Activated T-helper 1 cell treated with anti-CD3 and anti-CD28 coated beads, Interleukin-2, amount 50 U/mL, for 16 hours (primary cell): ENCODE data around the gene GMDS.
"Not testable (repeated sequence)": the region's sequence is repeated elsewhere in the genome, so short reads cannot be mapped to it uniquely, and the experiment has no call there.

Experiments used
- DNase-seq, 2 donors: peaks; one replicate each; pipeline ENCODE4 v3.0.0-alpha.2; 2020; ENCODE audit warnings: low read depth in 1 of 2, low spot score in 1 of 2

GMDS gene

DNA sequence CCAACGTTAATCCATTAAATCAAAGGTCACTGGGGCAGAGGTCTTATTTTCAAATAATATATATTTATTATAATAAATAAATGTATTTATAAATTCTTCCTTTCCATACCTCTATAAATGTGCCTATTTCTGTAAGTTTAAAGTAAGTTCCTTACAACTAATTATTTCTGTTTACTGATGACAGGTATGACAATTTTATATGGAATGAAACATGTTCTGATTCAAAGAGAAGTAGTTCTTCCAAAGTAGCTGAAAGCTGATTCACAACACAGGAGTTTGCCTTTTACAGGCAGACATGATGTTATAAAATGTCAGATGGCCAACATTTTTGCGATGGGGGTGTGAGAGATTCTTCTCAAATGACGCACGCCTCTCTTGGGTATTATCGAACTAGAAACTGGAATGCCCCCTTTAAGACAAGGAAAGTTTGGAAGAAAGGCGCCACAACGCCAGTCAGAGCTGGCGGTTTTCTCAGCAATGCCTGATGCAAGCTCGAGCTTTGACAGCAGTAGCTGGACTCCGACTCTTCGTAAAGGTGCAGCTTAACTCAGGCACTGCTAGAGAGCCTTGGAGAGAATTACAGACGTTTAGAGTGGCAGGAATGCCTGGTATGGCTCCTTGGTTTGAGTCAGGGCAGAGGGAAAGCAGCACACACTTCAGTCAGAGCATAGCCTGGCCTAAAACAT lies 543.6 kb downstream of the GMDS start:
- no peak for DNase-seq

DNA sequence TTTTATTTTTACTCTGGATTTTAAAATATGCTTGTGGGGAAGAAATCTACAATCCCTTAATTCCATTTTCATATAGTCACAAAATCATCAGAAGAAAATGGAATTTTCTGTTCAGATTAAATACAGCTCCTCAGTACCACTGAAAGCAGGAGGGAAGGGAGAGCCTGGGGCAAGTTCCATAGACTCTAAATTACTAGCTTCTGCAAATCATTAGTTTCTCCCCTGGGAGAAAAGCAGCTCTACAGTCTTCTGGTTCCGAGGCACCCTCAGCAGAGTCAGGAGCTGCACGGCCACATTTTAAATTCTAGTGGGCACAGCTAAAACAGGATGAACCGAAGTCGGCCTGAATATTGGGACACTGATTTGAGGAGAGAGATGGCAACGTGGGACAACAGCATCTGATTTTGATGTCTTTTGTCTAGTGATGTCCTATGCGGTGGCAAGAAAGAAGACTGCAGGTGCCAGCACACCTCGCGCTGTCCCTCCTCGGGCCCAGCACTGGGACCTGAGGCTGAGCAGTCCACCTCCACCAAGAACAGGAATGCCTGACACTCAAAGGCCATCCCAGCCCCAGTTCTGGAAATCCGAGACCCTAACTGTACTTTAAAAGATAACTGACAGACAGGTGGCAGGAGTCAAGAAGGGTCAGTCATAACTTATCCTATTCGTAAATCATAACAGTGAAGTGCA lies 545.0 kb downstream of the GMDS start:
- no peak for DNase-seq

- no peak for DNase-seq
Measured at GRCh38 chr6:1698527-1698926, 546.9 kb downstream of the GMDS start.

GRCh38 chr6:1697688-1698351 lies 547.6 kb downstream of the GMDS start:
- no peak for DNase-seq

- DNase-seq, result no peak
Measured at GRCh38 chr6:1696463-1696850, 548.9 kb downstream of the GMDS start.

- DNase-seq, result no peak
Measured at GRCh38 chr6:1695546-1696462, 549.6 kb downstream of the GMDS start.

DNA sequence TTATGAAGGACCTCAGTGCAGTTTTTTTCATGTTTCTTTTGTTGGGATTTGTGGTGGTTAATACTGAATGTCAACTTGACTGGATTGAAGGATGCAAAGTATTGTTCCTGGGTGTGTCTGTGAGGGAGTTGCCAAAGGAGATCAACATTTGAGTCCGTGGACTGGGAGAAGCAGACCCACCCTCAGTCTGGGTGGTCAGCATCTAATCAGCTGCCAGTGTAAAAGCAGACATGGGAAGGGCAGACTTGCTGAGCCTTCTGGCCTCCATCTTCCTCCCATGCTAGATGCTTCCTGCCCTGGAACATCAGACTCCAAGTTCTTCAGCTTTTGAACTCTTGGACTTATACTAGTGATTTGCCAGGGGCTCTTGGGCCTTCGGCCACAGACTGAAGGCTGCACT lies 553.6 kb downstream of the GMDS start:
- not testable (repeated sequence) for DNase-seq

DNA sequence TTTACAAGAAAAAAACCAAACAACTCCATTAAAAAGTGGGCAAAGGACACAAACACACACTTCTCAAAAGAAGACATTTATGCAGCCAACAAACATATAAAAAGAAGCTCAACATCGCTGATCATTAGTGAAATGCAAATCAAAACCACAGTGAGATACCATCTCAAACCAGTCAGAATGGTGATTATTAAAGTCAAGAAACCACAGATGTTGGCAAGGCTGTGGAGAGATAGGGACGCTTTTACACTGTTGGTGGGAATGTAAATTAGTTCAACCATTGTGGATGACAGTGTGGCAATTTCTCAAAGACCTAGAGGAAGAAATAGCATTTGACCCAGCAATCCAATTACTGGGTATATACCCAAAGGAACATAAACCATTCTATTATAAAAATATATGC lies 554.7 kb downstream of the GMDS start:
- not testable (repeated sequence) for DNase-seq

- DNase-seq, result no peak
Measured at GRCh38 chr6:1689141-1689540, 556.3 kb downstream of the GMDS start.

- no peak for DNase-seq
Measured at GRCh38 chr6:1688396-1688795, 557.0 kb downstream of the GMDS start.

DNA sequence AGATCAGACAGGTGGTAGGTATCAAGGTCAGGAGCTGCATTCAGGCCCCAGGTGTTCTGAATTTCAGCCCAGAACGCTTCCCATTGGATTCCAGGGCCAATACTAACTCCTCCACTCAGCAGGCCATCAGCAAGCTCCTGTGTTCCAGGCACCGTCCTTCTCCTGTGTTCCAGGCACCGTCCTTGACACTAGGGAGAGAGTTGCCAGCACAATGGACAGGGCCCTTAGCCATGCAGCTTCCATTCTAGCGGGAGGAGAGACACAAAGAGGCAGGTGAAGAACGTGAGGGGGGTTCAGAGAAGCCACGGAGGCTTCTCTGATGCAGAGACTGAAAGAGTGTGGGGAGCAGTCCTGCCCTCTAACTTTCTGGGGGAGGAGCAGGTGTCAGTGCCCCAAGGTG lies 558.0 kb downstream of the GMDS start:
- DNase-seq, result no peak

DNA sequence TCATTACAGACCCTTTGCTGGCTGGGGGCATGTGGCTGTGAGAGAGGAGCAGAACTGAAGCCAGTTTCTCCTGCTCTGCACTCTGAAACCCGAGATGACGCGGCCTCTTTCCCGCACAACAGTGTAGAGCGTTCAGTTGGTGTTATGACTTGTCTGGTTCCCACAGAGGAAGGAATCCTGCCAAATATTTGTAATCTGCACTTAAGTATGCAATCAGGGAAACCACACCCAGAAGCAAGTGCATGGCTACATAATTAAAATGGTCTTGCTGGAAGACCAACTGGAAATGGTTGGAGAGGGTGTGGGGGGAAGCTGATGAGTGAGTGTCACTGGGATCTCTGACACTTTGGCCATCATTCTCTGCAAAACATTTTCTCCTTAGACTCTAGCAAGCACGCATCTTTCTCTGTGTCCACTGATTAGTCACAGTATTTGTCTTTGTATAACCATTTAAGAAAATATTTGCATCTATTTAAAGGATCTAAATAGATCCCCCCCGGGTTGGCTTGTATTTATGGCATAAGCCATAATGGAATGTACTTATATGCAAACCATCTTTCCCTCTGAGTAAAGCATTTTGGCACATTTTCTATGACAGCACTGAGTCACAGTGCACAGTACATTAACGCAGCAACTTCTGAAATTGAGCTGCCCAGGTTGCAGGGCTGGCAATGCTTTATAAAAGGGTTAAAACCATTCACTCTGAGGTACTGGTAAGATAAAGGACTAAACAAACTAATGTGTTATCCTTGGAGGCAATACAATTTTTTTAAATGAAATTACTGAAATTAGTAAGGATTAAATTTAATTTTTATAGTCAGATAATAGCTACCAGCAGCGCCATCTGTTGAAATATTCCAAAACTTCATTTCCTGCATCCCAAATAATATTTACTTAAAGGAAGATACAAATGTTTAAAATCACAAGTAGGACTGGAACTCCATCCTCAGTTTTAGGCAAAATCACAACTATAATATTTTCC lies 559.0 kb downstream of the GMDS start:
- no peak for DNase-seq

DNA sequence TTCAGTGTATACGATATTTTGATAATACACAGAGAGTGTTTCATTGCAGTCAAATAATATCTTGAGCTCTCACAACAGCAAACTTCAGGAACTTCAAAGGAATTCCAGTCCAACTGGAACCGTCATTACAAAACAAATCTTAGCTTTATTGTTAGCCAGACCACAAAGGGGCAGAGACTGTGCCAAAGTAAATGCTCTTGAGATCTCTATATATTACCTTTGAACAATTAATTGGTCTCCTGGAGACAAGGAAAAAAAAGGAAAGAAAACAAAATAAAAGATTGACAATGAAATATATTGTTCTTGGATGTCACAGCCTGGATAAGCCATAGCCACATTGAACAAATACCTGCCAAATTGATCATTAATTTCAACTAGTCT lies 565.7 kb downstream of the GMDS start:
- no peak for DNase-seq

DNA sequence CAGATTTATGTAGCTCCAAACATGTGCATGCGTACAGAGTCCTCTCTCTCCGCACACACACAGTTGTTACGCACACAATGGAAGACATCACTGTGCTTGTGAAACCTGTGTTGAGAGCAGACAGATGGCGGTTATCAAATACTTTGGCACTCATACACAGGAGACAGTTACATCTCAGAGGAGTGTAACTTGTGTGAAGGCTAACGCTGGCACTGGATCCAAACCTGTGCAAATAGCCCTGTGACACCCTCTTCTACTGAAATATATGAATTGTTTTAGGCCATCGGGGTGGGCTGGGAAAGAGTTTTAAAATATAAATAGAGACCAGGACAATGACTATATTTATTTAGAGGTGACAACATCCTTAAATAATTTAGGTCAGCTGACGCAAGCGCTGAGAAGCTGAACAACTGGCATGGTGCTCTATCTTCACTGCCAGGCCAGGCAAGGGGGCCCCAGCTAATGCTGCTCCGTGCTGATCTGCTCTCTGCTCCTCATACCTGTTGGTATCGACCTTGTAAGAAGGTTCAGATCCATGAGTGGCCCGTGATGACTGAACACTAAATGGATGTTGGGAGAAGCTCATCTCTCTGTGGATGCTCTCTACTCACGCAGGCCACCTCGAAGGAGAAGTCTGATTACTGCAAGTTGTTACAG lies 566.2 kb downstream of the GMDS start:
- no peak for DNase-seq

GRCh38 chr6:1678201-1678600 lies 567.2 kb downstream of the GMDS start:
- no peak for DNase-seq

- DNase-seq, result no peak
Measured at GRCh38 chr6:1672379-1672778, 573.0 kb downstream of the GMDS start.

GRCh38 chr6:1670711-1671462 lies 574.5 kb downstream of the GMDS start:
- no peak for DNase-seq

GRCh38 chr6:1669996-1670395 lies 575.4 kb downstream of the GMDS start:
- DNase-seq, result no peak

GRCh38 chr6:1668456-1668855 lies 576.9 kb downstream of the GMDS start:
- DNase-seq, result not testable (repeated sequence)
